Neutrophil (primary cell): Measurements from ENCODE around the gene NELL2.

Experiments used
- H3K27ac ChIP-seq: fragments of 200-600 bp; sonication (generic); 2 replicates; pipeline ENCODE4 v1.5.1; 2016; ENCODE audit warnings: mild to moderate bottlenecking, moderate library complexity
- H3K27me3 ChIP-seq: fragments of 200-600 bp; sonication (generic); 2 replicates; pipeline ENCODE4 v1.6.0; 2016; ENCODE audit warnings: mild to moderate bottlenecking
- H3K36me3 ChIP-seq: fragments of 200-600 bp; sonication (generic); 2 replicates; pipeline ENCODE4 v1.5.1; 2017
- H3K4me1 ChIP-seq, 2 experiments: fragments of 200-600 bp in 1 of 2; sonication (generic) in 1 of 2; 1 replicate in 1 of 2; 2 replicates in 1 of 2; pipeline versions ENCODE4 v1.5.1 to v1.6.1; 2013 to 2016; ENCODE audit warnings: low read depth in 1 of 2, low read length in 1 of 2, mild to moderate bottlenecking in 1 of 2, moderate library complexity in 1 of 2; ENCODE audit not compliant: control insufficient read depth in 1 of 2, insufficient read depth in 1 of 2
- H3K4me3 ChIP-seq, 2 experiments: fragments of 200-600 bp in 1 of 2; sonication (generic) in 1 of 2; 1 replicate in 1 of 2; 2 replicates in 1 of 2; pipeline ENCODE4 v1.5.1; 2013 to 2016; ENCODE audit warnings: low read depth in 1 of 2, low read length in 1 of 2, mild to moderate bottlenecking in 1 of 2, moderate library complexity in 1 of 2
- H3K9me3 ChIP-seq: fragments of 200-600 bp; sonication (generic); 2 replicates; pipeline ENCODE4 v1.5.1; 2016
- CTCF ChIP-seq: fragments of 200-600 bp; sonication (generic); IDR thresholded peaks from 2 replicates; pipeline ENCODE4 v1.5.1; 2016; ENCODE audit warnings: antibody characterized with exemption

The NELL2 gene

GRCh38 chr12:44500423-44500822 is 375.7 kb downstream of the NELL2 start:
- TF ChIP-seq CTCF = no peak
- Histone ChIP-seq H3K36me3 (no peaks in the 10 kb centered on the region), H3K4me3 (no peak overlapping the region)

GRCh38 chr12:44497044-44497443 is 379.1 kb downstream of the NELL2 start:
- Histone ChIP-seq H3K27ac (no peak overlapping the region), H3K36me3 (no peaks in the 10 kb centered on the region), H3K4me3 (no peak overlapping the region), H3K27me3 (no peaks in the 10 kb centered on the region), H3K4me1 (no peaks in the 10 kb centered on the region), H3K9me3 (no peaks in the 10 kb centered on the region)
- no peak for TF ChIP-seq CTCF

More at GRCh38 chr12:44500423-44500822, 375.7 kb downstream of the NELL2 start:
- Histone ChIP-seq H3K9me3 (no peaks in the 10 kb centered on the region), H3K27ac (no peak overlapping the region), H3K4me1 (no peaks in the 10 kb centered on the region), H3K27me3 (no peaks in the 10 kb centered on the region)

GRCh38 chr12:44490181-44490580 is 385.9 kb downstream of the NELL2 start:
- no peaks in the 10 kb centered on the region for H3K36me3 ChIP-seq
- no peaks in the 10 kb centered on the region for H3K9me3 ChIP-seq
- TF ChIP-seq CTCF = no peak
- no peaks in the 10 kb centered on the region for H3K4me1 ChIP-seq
- H3K4me3 ChIP-seq = no peak overlapping the region
- H3K27me3 ChIP-seq = no peaks in the 10 kb centered on the region
- no peak overlapping the region for H3K27ac ChIP-seq

- Histone ChIP-seq H3K4me1 (no peaks in the 10 kb centered on the region), H3K9me3 (no peaks in the 10 kb centered on the region), H3K36me3 (no peaks in the 10 kb centered on the region), H3K27ac (no peak overlapping the region), H3K27me3 (no peaks in the 10 kb centered on the region), H3K4me3 (no peak overlapping the region)
- no peak for TF ChIP-seq CTCF
These were observed 387.9 kb downstream of the NELL2 start for GRCh38 chr12:44488180-44488579.

- H3K9me3 ChIP-seq = no peaks in the 10 kb centered on the region
- no peaks in the 10 kb centered on the region for H3K4me1 ChIP-seq
- H3K27me3 ChIP-seq = no peaks in the 10 kb centered on the region
- no peaks in the 10 kb centered on the region for H3K36me3 ChIP-seq
- TF ChIP-seq CTCF = no peak
- H3K27ac ChIP-seq = no peak overlapping the region
- no peak overlapping the region for H3K4me3 ChIP-seq
These were observed 391.3 kb downstream of the NELL2 start for GRCh38 chr12:44484862-44485261.
